GM12891 (cell line): ENCODE measurements around the gene SPTBN1.

Experiments used
- POLR2A ChIP-seq: IDR thresholded peaks from 2 replicates; pipeline ENCODE4 v1.6.1; 2011; ENCODE audit warnings: low read depth, low read length, control low read depth
- POLR2AphosphoS5 ChIP-seq: IDR thresholded peaks from 2 replicates; pipeline ENCODE4 v1.6.1; 2011; ENCODE audit warnings: low read depth, low read length, control low read depth

DNA sequence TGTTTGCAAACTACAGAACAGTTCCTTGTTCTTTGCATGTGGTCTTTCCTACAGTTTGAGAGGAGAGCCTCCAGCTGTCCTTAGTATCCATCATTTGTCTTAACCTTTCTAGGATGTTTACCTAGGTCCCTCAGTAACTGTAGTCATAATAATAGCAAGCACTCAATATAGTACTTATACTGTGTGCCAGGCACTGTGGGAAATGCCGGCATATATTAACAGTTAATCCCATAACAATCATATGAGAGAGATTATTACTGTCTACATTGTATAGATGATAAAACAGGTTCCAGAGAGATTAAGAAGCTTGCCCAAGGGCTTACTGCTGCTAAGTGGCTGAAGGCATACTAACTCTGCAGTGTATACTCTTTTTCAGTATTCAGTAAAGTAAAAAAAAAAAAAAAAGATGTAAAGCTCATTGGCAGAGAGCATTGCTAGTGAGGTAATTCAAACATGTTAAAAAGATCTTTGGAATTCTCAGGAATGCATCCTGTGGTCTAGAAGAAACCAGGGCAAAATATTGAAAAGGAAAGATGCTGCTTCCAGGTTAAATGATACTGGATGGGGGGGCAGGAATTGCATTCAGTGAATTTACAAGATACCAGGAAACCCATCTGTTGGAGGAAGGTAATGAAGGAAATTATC, 72.3 kb downstream of the SPTBN1 start:
- TF ChIP-seq POLR2A: no peak
- TF ChIP-seq POLR2AphosphoS5: no peak
